ENCODE measurements around the gene RPS6KB2. TPM values are rescaled to one million over a fixed set of nuclear protein-coding genes. Genes with fewer than 3 reads are reported as not detected.

The RPS6KB2 gene
- total RNA-seq (2022) (109 and 116 TPM in 2 replicates), Bru-seq, nascent RNA (percentile 81 among the genes with signal in this experiment), BruChase-seq, experiment 1, labeled RNA remaining after a 2-hour chase (percentile 84 among the genes with signal in this experiment), BruChase-seq, experiment 2, labeled RNA remaining after a 6-hour chase (percentile 81 among the genes with signal in this experiment)
- long read RNA-seq, transcript RPS6KB2-201 (15 exons, 1,733 nt) = major isoform, 229 of 320 reads
- long read RNA-seq, partial matches to known transcripts = 11 of 320 reads
- long read RNA-seq, other reads (novel, unspliced or antisense) = 75 of 320 reads

DNA sequence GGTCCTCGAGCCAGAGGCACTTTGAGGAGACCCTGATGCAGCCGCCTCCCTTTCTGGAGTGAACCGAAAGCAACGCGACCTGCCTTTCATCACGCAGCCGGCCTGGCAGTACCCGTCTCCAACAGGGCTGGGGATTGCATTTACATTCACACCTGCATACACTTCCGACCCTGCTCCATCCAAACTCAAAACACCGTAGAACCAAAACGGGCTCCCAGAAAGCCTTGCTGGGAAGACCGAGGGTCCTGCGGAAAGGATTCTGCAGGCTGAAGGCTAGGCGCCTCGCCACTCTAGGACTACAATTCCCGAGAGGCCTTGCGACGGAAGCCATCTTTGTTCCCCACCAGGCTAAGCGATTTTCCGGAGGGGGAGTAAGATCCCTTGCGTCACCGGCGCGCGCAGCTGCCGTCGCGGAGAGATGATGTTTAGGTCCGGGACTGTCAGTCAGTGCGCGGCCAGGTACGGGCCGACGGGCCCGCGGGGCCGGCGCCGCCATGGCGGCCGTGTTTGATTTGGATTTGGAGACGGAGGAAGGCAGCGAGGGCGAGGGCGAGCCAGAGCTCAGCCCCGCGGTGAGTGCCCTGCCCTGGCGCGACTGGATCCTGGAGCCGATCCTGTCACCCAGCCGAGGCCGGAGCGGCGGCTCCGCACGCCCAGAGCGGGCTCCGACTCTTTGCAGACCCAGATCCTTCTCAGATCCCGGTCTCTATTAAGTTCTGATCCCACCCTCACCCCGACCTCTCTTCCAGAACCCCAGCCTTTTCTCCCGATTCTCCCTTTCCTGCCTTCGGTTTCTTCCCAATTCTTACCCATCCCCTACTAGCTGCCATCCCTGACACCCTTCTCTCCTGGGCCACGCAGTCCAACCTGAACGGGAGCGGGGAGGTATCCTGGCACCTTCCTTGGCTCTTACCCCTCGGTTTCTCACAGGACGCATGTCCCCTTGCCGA is at the start of gene RPS6KB2:
RPS6KB2 (plus strand) TSS at position 443 of the 950 bp plus-strand sequence; CDS start at position 495, 52 bp downstream.
- peak; percentile 100 for DNase-seq
- Mint-ChIP-seq H3K27me3 (ENCODE audit: insufficient read depth, unreplicated experiment) (no peaks in the 10 kb centered on the region), H3K27ac (ENCODE audit: unreplicated experiment) (peak within 1 kb of the TSS; percentile 96), H3K9me3 (ENCODE audit: unreplicated experiment) (no peaks in the 10 kb centered on the region), H3K36me3 (ENCODE audit: insufficient read depth, unreplicated experiment) (peaks cover 46% of the 10 kb centered on the region), H3K4me1 (ENCODE audit: low read depth, unreplicated experiment) (no peaks in the 10 kb centered on the region), H3K4me3 (ENCODE audit: unreplicated experiment) (peak within 1 kb of the TSS; percentile 93)
- ChIA-PET POLR2A (interaction anchor here (0.6 to 1.8 kb wide), 4 partner anchors 11 to 572 kb away, joined by 4 to 9 read pairs (median 6); partner anchors contain the start of genes CORO1B and PPP1CA), CTCF (interaction anchor here (1.3 to 1.6 kb wide), 2 partner anchors 27 to 46 kb away, joined by 4 to 9 read pairs; partner anchors contain the start of gene PPP1CA)
- Histone ChIP-seq H3K4me3 (ENCODE audit: low read depth, low read length) (peak within 1 kb of the TSS; percentile 74), H3K27me3 (replicated peaks; ENCODE audit: control insufficient read depth, insufficient read depth, low read length) (no peaks in the 10 kb centered on the region), H3K9me3 (no peaks in the 10 kb centered on the region), H3K36me3 (ENCODE audit: control insufficient read depth, insufficient read depth, low read length) (peaks cover 6% of the 10 kb centered on the region), H3K4me1 (peaks cover 4% of the 10 kb centered on the region; the same call in 1 of the 2 replicates)
- TF ChIP-seq, protein P1, sequence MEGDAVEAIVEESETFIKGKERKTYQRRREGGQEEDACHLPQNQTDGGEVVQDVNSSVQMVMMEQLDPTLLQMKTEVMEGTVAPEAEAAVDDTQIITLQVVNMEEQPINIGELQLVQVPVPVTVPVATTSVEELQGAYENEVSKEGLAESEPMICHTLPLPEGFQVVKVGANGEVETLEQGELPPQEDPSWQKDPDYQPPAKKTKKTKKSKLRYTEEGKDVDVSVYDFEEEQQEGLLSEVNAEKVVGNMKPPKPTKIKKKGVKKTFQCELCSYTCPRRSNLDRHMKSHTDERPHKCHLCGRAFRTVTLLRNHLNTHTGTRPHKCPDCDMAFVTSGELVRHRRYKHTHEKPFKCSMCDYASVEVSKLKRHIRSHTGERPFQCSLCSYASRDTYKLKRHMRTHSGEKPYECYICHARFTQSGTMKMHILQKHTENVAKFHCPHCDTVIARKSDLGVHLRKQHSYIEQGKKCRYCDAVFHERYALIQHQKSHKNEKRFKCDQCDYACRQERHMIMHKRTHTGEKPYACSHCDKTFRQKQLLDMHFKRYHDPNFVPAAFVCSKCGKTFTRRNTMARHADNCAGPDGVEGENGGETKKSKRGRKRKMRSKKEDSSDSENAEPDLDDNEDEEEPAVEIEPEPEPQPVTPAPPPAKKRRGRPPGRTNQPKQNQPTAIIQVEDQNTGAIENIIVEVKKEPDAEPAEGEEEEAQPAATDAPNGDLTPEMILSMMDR (IDR thresholded peaks at IDR 0.05; ENCODE audit: insufficient read depth in 1 of 2, low read depth in 1 of 2, low read length in 1 of 2, severe bottlenecking in 1 of 2, unreplicated experiment in 1 of 2) = no peak
- BruUV-seq (replicated peaks) = no TSS peak
- intact Hi-C loops (cut with micrococcal nuclease; ENCODE audit: unreplicated experiment) = loop anchor here (1.0 to 2.0 kb wide), 4 partner anchors 15 to 55 kb away; partner anchors contain the start of genes AIP, CORO1B, PPP1CA and TMEM134

GRCh38 chr11:67378544-67378943 is 49.8 kb upstream of the RPS6KB2 start:
- intact Hi-C loops (cut with micrococcal nuclease; ENCODE audit: unreplicated experiment) = no loop called here
- H3K4me3 ChIP-seq (ENCODE audit: low read depth, low read length) = no peak overlapping the region

More at GRCh38 chr11:67378544-67378943, 49.8 kb upstream of the RPS6KB2 start:
- Mint-ChIP-seq H3K27ac (ENCODE audit: unreplicated experiment) (no peak overlapping the region), H3K27me3 (ENCODE audit: insufficient read depth, unreplicated experiment) (no peaks in the 10 kb centered on the region), H3K9me3 (ENCODE audit: unreplicated experiment) (no peaks in the 10 kb centered on the region), H3K4me3 (ENCODE audit: unreplicated experiment) (no peak overlapping the region), H3K36me3 (ENCODE audit: insufficient read depth, unreplicated experiment) (peaks cover 7% of the 10 kb centered on the region), H3K4me1 (ENCODE audit: low read depth, unreplicated experiment) (peaks cover 6% of the 10 kb centered on the region)
- ChIA-PET CTCF (interaction anchor here (0.6 to 21.4 kb wide), 4 partner anchors 13 to 36 kb away, joined by 3 to 775 read pairs (median 8); partner anchors contain the start of genes POLD4 and RAD9A), POLR2A (interaction anchor here (1.0 kb wide), 1 partner anchor 13 kb away, joined by 5 read pairs; the partner anchor contains the start of gene RAD9A)
- BruUV-seq (replicated peaks) = no TSS peak
- Histone ChIP-seq H3K27me3 (replicated peaks; ENCODE audit: control insufficient read depth, insufficient read depth, low read length) (no peaks in the 10 kb centered on the region), H3K4me1 (peaks cover 28% of the 10 kb centered on the region), H3K9me3 (no peaks in the 10 kb centered on the region), H3K36me3 (ENCODE audit: control insufficient read depth, insufficient read depth, low read length) (no peaks in the 10 kb centered on the region)
- DNase-seq = no peak
- TF ChIP-seq, protein P1 (IDR thresholded peaks at IDR 0.05; ENCODE audit: insufficient read depth in 1 of 2, low read depth in 1 of 2, low read length in 1 of 2, severe bottlenecking in 1 of 2, unreplicated experiment in 1 of 2) = no peak
